BE2C (cell line): ENCODE results near the gene PEAK3.
A peak's percentile ranks its signal among the peaks of the same experiment; 100 is the strongest.

ENCODE experiments used
- DNase-seq: peaks from one replicate; pipeline ENCODE4 v3.0.0-alpha.2; 2020
- H3K27me3 ChIP-seq: fragments of 250-450 bp; sonication (Bioruptor Pico); 2 replicates; pipeline ENCODE4 v1.5.1; 2020; ENCODE audit warnings: mild to moderate bottlenecking
- H3K36me3 ChIP-seq: fragments of 250-450 bp; sonication (Bioruptor Pico); 2 replicates; pipeline ENCODE4 v1.5.1; 2020; ENCODE audit warnings: mild to moderate bottlenecking
- H3K4me1 ChIP-seq: fragments of 250-450 bp; sonication (Bioruptor Pico); 2 replicates; pipeline ENCODE4 v1.5.1; 2020
- H3K4me3 ChIP-seq: 2 replicates; pipeline ENCODE4 v1.5.1; 2011; ENCODE audit warnings: low read depth, low read length
- H3K9me3 ChIP-seq: fragments of 250-450 bp; sonication (Bioruptor Pico); 2 replicates; pipeline ENCODE4 v1.5.1; 2020
- TF ChIP-seq, protein P1 (sequence below): IDR thresholded peaks from 2 replicates; pipeline ENCODE4 v1.5.1; 2012; ENCODE audit warnings: mild to moderate bottlenecking, low read depth, low read length

Gene PEAK3

DNA sequence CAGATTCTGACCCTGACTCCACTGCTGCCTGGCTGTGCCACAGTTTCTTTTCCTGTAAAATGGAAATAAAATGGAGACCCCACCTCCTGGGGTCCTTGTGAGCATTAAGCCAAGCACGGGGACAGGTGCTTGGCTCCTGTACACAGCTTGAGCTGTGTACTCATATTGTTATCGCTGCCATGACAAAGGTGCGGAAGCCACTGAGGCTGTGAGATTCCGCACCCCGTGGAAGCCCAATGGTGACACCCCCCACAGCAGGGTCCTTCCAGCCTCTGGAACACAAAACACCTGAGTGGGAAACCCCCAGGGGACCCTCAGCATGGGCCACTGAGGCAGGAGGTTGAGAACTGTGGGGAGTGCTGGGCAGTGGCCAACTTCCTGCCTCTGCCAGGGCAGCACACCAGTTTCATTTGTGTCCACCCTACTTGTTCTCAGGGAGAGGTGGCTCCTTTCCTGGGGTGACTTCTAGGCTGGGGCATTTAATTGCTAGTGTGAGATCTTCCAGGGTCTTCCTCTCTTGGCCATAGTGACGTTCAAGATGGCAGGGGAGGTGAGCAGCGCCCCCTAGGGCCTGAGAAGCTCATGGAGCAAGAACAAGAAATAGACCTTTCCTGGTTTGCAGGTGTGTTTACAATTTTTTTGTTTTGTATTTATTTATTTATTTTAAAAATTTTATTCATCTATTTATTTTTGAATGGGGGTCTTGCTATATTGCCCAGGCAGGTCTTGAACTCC is 20.4 kb downstream of the PEAK3 start:
- Histone ChIP-seq H3K27me3 (no peaks in the 10 kb centered on the region), H3K4me3 (no peak overlapping the region), H3K9me3 (no peaks in the 10 kb centered on the region), H3K36me3 (no peaks in the 10 kb centered on the region), H3K4me1 (peaks cover 4% of the 10 kb centered on the region)
- DNase-seq = peak; percentile 53
- TF ChIP-seq, protein P1, sequence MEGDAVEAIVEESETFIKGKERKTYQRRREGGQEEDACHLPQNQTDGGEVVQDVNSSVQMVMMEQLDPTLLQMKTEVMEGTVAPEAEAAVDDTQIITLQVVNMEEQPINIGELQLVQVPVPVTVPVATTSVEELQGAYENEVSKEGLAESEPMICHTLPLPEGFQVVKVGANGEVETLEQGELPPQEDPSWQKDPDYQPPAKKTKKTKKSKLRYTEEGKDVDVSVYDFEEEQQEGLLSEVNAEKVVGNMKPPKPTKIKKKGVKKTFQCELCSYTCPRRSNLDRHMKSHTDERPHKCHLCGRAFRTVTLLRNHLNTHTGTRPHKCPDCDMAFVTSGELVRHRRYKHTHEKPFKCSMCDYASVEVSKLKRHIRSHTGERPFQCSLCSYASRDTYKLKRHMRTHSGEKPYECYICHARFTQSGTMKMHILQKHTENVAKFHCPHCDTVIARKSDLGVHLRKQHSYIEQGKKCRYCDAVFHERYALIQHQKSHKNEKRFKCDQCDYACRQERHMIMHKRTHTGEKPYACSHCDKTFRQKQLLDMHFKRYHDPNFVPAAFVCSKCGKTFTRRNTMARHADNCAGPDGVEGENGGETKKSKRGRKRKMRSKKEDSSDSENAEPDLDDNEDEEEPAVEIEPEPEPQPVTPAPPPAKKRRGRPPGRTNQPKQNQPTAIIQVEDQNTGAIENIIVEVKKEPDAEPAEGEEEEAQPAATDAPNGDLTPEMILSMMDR = peak; percentile 75

- TF ChIP-seq, protein P1 = no peak
- H3K36me3 ChIP-seq = no peaks in the 10 kb centered on the region
- no peaks in the 10 kb centered on the region for H3K27me3 ChIP-seq
- no peaks in the 10 kb centered on the region for H3K9me3 ChIP-seq
- no peaks in the 10 kb centered on the region for H3K4me1 ChIP-seq
- no peak for DNase-seq
- no peak overlapping the region for H3K4me3 ChIP-seq
Measured at GRCh38 chr19:2260341-2260805, 21.6 kb downstream of the PEAK3 start.

DNA sequence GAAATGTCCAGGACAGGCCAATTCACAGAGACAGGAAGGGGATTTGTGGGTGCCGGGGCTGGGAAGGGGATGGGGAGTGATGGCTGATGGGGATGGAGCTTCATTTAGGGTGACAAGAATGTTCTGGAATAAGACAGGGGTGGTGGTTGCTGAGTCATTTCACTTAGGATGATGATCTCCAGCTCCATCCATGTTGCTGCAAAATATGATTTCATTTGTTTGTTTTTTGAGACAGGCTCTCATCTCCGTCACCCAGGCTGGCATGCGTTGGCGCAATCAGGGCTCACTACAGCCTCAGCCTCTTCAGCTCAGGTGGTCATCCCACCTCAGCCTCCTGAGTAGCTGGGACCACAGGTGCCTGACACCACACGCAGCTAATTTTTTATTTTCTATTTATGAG is 22.6 kb downstream of the PEAK3 start:
- no peak for DNase-seq
- Histone ChIP-seq H3K36me3 (no peaks in the 10 kb centered on the region), H3K9me3 (no peaks in the 10 kb centered on the region), H3K27me3 (no peaks in the 10 kb centered on the region), H3K4me3 (no peak overlapping the region), H3K4me1 (no peaks in the 10 kb centered on the region)
- TF ChIP-seq, protein P1 = no peak

DNA sequence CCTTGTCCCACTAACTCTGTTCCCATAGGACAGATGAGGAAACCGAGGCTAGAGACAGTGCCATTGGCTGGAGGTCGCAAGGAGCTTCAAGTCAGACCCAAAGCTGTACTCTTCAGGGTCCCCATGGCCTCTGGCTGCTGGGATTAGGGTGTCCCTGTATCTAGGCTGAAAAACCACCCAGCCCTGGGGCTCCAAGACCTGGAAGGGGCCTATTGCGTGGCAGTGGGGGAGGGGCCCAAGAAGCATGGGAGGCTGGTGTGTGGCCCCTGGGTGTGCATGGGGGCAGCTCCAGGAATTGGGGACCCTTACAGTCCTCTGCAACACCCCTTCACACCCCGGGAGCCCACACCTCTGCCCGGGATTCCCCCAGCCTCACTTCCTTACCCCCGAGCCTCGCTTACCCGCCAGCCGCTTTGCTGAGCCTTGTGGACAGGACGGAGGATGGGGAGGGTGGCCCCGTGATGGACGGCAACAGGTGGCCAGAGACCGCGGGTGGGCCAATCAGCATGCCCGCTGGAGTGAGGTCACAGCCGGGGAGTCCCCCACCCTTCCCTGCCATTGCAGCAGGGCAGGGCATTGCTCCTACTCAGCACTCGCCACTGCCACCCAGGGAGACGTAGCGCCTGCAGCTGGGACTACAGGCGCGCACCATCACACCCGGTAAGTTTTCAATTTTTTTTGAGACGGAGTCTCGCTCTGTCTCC is 25.8 kb downstream of the PEAK3 start, which contains the start of gene JSRP1:
TSS of gene JSRP1 (minus strand) at position 436 of the 704 bp plus-strand sequence. CDS start 1,103 bp downstream, outside the sequence.
- H3K9me3 ChIP-seq = no peaks in the 10 kb centered on the region
- no peaks in the 10 kb centered on the region for H3K4me1 ChIP-seq
- TF ChIP-seq, protein P1 = no peak
- H3K36me3 ChIP-seq = peaks cover 5% of the 10 kb centered on the region; the same call in 1 of the 2 replicates
- no peaks in the 10 kb centered on the region for H3K27me3 ChIP-seq
- peak; percentile 29 for DNase-seq
- no peak within 1 kb of the TSS for H3K4me3 ChIP-seq

DNA sequence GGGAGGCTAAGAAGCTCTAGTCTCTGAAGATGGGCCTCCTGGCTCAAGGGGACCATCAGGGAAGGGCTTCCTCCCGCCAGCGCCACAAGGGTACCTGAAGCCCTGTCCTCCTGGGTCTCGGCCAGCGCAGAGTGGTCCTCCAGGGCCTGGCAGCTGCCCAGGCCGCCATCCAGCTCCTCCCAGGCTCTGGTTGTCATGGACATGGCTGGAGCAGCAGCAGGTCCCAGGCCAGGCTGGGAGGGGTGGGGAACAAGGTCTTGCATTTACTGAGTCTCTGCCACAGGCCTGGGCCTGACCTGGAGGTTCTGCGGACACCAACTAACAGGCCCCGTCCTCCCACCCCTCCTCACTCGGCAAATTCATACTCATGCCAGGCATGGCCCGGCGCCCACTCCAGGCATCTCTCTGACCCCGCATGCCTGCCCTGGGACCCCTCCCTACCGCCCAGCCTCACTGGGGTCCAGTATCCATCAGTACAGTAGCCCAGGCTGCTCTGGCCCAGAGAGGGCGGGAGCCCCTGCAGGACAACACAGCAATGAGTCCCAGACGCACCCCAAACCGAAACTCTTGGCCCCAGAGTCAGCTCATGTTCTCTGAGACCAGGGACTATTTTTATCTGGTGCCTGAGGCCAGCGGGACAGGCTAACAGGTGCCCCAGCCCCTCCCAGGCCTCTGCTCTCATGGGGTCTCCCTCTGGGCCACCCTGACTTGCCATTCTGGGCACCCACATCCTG is 26.7 kb downstream of the PEAK3 start:
- peaks cover 5% of the 10 kb centered on the region; the same call in 1 of the 2 replicates for H3K36me3 ChIP-seq
- no peaks in the 10 kb centered on the region for H3K4me1 ChIP-seq
- H3K27me3 ChIP-seq = no peaks in the 10 kb centered on the region
- TF ChIP-seq, protein P1 = no peak
- peak; percentile 35 for DNase-seq
- H3K4me3 ChIP-seq = no peak overlapping the region
- no peaks in the 10 kb centered on the region for H3K9me3 ChIP-seq
